HTERT RPE-1 (cell line): ENCODE data around the gene CSGALNACT2.

Experiments
- in situ Hi-C: fragments of 300-500 bp; cut with MboI; formaldehyde crosslinking; loops from 4 replicates; pipeline ENCODE4 v1.14.3; 2020; ENCODE audit warnings: low sequenced_read_pairs

CSGALNACT2 gene

DNA sequence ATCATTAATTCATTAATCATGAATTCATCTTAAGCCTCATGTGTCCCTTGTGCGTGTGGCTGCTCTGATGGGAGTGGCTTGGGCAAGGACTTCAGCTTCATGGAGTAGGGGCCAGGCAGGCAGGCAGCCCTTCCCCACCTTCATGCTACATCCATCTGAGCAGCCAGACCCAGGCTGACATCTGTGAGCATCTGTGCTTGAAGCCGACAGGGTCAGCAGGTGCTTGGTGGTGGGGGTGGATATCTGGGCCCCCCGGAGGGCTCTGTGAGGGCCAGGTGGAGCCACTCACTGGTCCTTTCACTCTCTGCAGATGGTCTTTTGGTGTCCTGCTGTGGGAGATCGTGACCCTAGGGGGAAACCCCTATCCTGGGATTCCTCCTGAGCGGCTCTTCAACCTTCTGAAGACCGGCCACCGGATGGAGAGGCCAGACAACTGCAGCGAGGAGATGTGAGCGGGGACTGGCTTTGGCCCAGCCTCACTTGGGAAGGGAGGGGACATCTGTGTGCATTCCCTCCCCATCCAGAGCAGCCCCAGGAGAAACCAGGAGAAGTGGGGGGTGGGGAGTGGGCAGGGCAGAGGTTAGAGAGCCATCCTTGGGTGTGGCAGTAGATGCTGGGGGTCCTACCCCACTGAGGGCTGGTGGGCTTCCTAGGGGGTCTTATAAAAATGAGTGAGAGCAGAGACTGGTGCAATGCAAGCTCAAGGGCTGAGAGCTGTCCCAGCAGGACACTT, 14.7 kb upstream of the CSGALNACT2 start:
- in situ Hi-C loops = no loop called here

DNA sequence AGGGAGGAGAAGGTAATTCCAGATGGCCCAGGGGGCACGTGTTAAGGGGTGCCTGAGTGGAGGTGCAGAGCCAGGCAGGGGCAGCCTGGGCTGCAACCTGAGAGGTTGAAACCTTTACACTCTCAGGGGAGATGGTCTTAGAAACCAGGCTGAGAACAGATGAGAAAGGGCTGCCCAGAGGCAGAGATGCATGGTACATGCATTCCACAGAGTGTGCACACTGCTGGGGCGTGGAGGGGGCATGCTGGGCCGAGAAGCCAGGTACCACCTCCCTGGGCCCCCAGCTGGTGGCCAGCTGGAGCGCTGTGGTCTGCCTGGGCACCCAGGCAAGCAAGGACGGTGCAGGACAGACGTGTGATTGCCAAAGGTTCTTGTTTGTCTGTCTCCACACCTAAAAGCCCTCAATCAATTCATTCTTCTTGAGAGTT, 14.1 kb upstream of the CSGALNACT2 start:
- in situ Hi-C loops = no loop called here

DNA sequence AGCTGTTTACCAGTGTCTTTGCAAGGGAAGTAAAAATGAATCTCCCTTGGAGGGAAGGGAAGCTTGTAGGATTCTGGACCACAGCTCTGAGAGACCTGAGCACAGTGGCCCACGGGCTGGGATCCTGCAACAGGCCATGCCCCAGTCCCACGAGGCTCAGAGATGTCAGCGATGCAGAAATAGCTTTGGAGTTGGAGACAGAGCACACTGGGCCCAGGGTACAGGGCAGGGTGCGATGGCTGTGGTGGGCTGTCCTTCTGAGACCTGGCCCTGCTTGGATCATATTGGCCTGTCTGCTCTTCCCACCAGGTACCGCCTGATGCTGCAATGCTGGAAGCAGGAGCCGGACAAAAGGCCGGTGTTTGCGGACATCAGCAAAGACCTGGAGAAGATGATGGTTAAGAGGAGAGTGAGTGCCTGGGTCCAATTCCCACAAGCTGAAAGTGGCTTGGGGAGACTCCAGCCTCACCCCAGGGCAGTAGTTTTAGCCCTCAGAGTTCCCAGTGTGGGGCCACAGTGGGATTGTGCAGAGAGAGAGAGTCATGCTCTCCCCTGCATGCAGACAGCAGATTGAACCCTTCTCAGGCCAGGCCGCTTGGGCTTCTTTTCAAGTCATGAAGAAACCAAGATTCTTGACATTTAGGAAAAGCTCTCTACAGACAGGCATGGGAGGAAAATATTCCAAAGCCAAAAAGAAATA, 13.5 kb upstream of the CSGALNACT2 start:
- in situ Hi-C loops = no loop called here

DNA sequence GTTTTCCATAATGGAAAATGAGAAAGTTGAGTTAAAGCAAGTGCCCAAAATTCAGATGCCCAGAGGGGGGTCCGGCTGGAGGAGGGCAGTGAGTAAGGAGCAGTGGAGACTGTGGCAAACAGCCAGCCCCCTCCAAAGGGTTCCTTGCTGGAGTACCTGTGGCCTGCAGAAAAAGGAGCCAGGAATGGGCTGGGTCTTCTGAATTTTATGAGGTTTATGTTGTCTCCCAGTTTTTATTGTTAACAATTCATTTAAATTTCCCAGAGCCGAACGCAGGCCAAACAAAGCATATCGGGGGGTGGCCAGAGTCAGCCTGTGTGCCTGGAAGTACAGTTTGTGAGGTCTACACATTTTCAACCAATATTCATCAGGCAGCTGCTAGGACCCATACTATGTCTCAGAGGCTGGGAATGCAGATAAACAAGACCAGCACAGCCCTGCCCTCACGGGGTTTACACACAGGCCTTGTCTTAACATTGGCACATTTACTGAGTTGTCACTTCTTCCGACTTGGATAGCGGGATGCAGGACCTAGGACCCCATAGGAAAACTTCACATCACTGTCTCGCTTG, 12.9 kb upstream of the CSGALNACT2 start:
- in situ Hi-C loops = no loop called here

DNA sequence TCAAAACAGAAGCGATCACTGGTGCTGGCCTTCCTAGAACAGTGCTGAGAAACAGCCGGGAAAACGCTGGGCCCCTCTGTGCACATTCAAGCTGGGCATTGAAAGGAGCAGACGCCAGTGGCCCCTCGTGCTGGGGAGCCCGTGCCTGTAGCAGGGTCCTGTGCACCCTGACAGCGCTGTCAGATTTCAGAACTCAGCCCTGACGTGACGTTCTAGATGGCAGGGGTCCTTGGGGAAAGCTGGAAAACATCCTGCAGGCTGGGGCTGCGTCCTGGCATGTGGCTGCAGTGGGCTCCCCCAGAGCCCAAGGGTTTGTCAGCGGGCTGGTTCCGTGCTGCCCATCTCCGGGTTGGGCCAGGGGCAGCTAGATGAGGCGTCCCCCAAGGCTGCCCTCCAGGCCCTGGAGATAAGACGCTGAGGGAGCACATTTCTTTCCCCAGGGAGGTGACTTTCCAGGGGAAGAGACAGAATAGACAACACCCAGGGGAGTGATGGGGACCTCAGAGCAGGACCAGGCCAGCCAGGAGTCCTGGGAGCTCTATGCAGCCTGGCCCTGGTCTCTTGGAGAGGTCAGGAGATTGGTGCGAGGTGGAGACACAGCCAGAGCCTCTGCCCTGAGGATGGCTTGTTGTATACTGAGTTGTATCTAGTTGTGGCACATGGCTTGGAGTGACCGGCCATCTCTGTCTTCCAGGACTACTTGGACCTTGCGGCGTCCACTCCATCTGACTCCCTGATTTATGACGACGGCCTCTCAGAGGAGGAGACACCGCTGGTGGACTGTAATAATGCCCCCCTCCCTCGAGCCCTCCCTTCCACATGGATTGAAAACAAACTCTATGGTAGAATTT, 12.1 kb upstream of the CSGALNACT2 start:
- in situ Hi-C loops = no loop called here

DNA sequence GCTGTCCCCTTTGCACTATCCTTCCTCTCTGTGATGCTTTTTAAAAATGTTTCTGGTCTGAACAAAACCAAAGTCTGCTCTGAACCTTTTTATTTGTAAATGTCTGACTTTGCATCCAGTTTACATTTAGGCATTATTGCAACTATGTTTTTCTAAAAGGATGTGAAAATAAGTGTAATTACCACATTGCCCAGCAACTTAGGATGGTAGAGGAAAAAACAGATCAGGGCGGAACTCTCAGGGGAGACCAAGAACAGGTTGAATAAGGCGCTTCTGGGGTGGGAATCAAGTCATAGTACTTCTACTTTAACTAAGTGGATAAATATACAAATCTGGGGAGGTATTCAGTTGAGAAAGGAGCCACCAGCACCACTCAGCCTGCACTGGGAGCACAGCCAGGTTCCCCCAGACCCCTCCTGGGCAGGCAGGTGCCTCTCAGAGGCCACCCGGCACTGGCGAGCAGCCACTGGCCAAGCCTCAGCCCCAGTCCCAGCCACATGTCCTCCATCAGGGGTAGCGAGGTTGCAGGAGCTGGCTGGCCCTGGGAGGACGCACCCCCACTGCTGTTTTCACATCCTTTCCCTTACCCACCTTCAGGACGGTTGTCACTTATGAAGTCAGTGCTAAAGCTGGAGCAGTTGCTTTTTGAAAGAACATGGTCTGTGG, 11.4 kb upstream of the CSGALNACT2 start:
- in situ Hi-C loops = no loop called here

DNA sequence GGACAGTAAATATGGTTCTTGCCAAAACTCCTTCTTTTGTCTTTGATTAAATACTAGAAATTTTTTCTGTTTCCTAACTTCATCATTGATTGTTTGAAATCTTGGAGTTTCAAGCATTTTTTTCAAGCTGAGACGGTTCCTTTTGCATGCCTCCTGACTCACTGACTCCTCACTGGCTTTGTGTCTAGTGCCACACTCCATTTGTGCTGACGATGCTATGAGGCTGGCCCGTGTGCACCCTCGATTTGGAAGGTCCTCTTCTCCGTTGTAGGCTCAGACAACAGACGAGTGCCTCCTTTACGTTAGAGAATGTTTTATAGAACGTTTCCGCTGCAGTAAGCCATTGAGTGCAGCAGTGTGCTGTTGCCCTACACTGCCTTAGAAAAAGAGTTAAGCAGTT, 10.8 kb upstream of the CSGALNACT2 start:
- in situ Hi-C loops = no loop called here

DNA sequence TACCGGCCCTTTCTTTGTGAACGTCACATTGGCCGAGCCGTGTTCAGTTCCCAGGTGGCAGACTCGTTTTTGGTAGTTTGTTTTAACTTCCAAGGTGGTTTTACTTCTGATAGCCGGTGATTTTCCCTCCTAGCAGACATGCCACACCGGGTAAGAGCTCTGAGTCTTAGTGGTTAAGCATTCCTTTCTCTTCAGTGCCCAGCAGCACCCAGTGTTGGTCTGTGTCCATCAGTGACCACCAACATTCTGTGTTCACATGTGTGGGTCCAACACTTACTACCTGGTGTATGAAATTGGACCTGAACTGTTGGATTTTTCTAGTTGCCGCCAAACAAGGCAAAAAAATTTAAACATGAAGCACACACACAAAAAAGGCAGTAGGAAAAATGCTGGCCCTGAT, 9.9 kb upstream of the CSGALNACT2 start:
- in situ Hi-C loops = no loop called here

DNA sequence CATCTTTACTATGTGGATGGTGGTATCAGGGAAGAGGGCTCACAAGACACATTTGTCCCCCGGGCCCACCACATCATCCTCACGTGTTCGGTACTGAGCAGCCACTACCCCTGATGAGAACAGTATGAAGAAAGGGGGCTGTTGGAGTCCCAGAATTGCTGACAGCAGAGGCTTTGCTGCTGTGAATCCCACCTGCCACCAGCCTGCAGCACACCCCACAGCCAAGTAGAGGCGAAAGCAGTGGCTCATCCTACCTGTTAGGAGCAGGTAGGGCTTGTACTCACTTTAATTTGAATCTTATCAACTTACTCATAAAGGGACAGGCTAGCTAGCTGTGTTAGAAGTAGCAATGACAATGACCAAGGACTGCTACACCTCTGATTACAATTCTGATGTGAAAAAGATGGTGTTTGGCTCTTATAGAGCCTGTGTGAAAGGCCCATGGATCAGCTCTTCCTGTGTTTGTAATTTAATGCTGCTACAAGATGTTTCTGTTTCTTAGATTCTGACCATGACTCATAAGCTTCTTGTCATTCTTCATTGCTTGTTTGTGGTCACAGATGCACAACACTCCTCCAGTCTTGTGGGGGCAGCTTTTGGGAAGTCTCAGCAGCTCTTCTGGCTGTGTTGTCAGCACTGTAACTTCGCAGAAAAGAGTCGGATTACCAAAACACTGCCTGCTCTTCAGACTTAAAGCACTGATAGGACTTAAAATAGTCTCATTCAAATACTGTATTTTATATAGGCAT, 9.1 kb upstream of the CSGALNACT2 start:
- in situ Hi-C loops = no loop called here

DNA sequence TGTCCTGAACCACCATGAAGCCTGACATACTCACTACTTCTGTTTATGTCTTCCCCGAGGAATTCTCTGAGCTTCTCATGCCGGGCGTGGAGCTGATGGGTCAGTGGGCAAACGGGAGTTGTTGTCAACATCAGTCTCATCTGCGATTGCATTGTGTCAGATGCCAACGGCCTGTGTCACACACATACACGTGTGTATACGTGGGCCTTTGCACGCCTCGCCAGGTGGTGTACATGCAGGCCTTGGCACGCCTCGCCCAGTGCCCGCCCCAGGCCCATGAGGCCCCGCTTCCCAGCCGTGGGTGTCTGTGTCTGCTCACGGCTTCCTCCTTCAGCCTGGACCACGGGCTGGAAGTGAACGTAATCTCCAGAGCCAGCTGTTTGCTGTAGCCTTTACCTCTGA, 7.5 kb upstream of the CSGALNACT2 start:
- in situ Hi-C loops = no loop called here

DNA sequence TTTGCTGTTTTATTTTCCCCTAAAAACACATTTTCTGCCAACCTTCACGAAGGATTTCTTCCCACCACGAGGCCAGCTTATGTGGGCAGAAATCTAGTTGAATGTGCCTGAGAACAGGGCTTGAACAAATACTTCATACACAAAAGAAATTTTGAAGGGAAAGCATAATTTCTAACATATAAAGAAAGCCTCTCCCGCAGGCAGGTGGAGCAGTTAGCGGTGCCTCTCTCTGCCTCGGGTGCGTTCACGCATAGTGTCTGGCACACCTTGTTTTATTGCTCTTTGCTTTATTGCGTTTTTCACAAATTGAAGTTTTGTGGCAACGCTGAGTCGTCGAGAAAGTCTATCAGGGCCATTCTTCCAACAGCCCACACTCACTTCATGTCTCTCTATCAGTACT, 7.0 kb upstream of the CSGALNACT2 start:
- in situ Hi-C loops = no loop called here

DNA sequence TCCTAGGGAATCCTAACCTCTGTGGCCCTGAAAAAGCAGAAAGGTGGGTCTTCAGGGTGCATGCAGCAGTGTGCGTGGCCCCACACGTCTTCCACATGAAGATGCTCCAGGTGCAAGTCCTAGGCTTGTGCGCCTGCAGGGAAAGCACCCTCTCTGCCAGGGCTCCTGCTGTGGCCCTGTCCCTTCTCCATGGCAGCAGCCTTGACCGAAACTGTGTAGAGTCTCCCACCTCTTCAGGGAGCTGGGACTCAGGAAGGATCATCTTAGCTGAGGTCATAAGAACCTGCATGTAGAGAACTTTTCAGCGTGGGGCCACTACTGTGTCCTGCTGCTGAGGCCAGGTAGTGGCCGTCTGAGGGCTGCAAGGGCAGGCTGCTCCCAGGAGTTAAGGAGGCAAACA, 6.3 kb upstream of the CSGALNACT2 start:
- in situ Hi-C loops = no loop called here

DNA sequence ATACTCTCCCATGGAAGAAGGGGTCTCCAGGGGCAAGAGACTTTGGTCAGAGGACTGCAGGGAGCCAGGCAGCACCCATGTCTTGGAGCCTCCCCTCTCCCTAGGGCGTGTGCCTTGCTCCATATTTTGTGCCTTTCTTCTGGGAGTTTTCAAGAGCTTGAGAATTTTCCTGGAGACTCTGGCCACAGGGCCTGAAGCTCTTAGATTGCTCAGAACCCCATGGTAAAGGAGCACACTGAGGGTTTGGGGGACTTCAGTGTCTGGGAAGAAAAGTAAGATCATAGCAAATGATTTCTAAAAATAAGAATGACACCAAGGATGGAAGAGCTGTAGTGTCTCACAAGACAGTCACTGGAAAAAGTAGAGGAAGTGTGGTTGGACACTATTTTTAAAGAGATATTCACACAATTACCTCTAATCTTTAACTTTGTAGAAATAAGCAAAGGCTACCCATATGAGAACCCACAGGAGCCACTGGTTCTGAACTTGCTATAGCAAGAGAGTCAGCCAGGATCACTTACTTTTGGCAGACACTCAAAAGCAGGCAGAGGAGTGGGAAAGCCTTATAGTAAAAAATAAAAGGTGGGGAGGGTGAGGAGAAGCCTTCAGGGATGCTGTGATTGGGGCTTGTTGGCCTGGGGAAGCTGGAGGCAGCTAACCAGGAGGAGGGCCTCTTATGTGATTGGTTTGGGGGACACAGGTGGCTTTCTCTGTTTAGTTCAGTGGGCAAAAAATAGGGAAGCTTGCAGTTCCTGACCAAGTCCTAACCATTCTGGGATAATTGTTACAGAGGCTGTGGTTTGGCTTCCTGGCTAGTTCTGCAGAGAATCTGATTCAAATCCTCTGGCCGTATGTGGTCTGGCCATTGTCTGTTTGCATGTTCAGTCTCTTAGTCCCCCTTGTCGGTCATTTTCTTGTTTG, 5.1 kb upstream of the CSGALNACT2 start:
- in situ Hi-C loops = no loop called here

DNA sequence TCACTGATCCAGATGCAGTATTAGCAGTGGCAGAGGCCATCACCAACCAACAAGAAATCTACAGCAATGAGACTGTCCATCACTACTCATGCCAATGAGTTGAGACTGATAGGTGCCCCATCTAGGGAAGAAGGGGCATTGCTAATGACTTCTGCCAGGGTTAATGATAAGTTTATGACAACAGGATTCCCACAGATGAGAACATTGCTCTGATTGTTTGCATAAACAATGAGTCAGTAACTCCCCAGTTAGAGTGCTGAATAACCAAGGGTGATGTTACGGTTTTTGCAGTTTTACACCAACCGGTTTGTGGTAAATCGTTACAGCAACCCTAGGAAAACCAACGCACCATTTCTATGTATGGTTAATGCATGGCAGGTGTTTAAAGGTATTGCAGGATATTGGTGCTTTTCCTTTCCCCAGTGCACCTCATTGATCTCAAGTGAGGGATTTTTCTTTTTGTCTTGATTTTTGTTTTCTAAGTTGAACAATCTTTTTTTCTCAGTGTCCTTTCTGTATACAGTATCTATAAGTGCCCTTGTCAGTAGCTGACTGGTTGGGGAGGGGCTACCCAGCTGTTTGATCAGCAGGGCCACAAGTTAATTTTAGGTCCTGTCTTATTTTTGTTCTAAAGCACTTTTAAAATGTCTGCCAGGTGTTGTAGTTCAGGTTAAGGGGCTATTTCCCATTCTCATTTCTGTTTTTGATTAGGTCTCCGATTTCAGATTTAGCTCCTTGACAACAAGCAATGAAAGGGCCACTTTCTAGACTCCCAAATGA, 3.9 kb upstream of the CSGALNACT2 start:
- in situ Hi-C loops = no loop called here

DNA sequence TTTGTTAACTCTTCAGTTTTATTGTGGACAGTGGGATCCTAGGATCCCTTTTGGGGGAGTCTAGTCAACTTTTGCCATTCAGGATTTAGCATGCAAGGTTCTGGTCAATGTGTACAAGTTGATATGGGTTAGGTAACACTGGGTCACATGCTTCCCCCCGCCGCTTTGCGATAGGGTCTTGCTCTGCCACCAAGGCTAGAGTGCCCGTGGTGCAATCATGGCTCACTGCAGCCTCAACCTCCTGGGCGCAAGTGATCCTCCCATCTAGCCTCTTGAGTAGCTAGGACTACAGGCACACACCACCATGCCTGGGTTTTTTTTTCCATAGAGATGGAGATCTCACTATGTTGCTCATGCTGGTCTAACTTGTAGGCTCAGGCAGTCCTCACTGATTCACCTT, 3.2 kb upstream of the CSGALNACT2 start:
- in situ Hi-C loops = no loop called here

DNA sequence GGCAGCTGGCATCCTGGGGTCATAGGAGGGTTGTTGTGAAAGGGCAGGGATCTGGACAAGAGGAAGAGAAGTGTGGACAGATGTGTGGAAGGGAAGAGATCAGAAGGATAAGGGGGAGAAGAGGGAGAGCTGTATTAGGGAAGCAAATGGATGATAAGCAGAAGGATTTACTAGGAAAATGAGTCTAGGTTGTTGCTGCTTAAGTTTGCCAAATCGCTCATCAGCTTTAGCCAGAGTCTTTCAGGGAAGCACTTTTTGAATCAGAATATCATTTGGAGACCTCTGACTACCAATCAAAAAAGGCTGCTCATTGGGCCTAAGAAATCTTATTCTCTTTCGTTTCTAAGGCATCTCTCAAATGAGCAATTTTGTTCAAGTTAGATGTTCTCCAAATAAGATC, 2.6 kb upstream of the CSGALNACT2 start:
- in situ Hi-C loops = no loop called here

DNA sequence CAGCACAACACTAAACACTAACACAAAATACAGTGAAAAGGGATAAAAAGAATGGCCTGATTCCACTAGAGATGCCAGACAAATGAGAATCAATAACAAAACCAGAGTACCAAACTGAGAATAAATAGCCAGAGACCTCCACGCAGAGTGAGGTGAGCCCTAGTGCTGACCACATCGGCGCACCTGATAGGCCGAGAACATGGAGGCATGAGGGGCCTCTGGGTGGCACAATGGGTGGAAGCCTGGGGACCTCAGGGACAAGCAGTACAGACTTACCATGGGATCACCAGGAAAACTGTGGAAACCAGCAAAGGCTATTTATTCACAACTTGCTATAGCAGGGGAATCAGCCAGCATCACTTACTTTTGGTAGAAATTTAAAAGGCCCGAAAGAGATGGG, 1.8 kb upstream of the CSGALNACT2 start:
- in situ Hi-C loops = no loop called here

DNA sequence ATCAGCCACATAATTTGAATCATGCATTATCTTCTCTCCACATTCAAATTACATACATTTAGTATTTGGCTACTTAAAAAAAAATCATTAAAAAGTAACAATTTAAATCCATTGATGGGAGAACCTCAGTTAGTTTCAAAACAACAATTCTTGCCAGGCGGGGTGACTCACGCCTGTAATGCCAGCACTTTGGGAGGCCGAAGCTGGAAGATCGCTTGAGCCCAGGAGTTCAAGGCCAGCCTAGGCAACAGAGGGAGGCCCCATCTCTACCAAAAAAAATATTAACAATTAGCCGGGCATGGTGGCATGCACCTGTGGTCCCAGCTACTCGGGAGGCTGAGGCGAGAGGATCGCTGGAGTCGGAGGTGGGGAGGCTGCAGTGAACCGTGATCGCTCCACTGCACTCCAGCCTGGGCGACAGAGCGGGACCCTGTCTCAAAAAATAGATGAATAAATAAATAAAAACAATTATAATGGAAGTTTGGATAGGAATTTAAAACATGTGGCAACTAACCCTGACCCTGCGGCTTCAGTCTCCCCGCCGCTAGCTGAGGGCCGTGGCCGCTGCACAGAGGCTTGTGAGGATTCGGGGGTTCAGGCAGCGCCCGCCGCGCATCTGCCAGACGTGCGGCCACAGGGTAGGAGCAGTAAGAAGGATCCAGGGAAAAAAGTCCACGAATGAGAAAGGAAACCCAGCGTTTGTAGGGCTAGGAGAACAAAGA, 1.1 kb upstream of the CSGALNACT2 start:
- in situ Hi-C loops = no loop called here
